Stimulated activated CD8-positive, alpha-beta memory T cell treated with anti-CD3 and anti-CD28 coated beads, Interleukin-7, amount 100 ng/mL, for 24 hours (primary cell): Measurements from ENCODE around the gene TOMT.

ENCODE experiments used
- DNase-seq: peaks from one replicate; pipeline ENCODE4 v3.0.0-alpha.2; 2020; ENCODE audit warnings: low read depth

The TOMT gene

DNA sequence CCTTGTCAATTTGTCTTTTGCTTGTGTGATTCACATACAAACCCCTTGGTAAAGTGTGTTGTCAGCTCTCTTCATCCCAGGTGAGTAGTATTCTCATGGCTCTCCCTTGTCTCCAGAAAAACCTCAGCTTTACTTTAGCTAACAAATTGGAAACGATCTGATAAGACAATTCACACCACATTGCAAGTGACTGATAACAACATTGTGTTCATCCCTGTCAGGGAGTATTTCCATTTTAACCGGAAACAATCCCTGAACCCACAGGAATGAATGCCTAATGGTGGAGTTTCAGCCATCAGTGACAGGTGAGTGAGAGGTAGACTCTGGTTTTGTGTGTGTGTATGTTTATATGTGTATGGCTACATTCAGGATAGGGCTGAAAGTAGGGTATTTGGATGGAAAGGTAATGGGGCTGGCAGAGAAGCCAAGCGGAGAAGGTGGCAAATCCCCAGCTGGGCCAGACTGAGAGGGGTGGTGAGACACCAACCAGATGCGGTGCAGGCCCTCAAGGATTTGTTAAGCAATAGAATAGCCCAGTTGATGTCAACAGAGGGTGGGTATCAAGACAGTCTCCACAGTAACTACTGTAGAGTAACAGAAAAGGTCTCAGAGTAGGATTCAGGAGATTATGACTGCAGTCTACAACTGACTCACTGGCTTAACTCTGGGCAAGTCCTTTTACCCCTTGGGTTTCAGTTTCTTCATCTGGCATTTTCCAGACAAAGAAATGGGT lies 17.5 kb upstream of the TOMT start:
- DNase-seq, result no peak

- DNase-seq, result peak; percentile 45
Measured at GRCh38 chr11:72091292-72091691, 14.4 kb upstream of the TOMT start.

DNA sequence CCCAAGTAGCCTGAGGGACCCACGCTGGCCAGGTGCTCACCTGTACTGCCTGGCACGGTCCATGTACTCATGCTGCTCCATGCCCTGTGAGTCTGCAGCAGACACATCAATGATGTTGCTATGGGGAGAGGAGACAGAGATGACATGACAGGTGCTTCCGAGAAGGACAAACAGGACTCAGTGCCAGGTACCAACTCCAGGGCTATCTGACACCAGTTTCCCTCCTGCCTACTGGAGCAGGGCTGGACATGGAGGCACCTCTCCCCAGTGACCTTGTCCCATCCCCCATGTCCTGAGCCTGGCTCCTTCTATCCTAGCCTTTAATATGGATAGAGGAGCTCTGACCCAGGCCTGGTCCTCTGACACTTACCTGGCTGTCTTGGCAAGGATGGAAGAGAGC lies 7.0 kb upstream of the TOMT start:
- no peak for DNase-seq

DNA sequence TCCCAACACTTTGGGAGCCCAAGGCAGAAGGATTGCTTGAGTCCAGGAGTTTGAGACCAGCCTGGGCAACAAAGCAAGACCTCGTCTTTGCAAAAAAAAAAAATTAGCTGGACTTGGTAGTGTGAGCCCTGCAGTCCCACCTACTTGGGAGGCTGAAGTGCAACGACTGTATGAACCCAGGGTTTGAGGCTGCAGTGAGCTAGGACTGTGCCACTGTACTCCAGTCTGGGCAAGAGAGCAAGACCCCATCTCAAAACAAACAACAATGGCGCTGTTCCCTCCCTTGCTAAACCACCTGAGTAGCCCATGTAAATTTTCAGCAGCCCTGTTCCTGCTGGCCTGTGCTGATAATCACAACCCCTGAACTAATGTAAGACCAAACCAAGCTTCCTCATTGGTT lies 5.7 kb upstream of the TOMT start:
- no peak for DNase-seq

GRCh38 chr11:72100462-72100861 lies 5.3 kb upstream of the TOMT start:
- DNase-seq, result no peak

- no peak for DNase-seq
Measured at GRCh38 chr11:72102162-72102561, 3.6 kb upstream of the TOMT start.

DNA sequence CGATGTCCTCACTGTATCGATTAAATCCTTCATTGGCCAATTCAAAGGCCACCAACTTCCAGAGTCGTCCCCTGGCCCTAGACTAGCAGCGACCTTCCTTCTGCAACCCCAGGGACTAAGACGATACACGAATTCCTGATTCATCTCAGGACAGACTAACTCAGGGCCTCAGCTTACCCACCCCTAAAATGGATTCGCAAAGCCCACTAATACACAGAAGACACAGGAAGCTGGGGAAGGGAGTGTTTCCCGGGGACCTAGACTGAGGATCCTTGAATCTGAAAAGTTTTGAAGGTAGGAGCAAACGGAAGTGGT lies 3.1 kb upstream of the TOMT start:
- no peak for DNase-seq

GRCh38 chr11:72102946-72103753 lies 2.6 kb upstream of the TOMT start, which contains the start of gene LAMTOR1:
TSS of gene LAMTOR1 (minus strand) at chr11:72103297. CDS start at chr11:72103224, 73 bp downstream.
- peak; percentile 98 for DNase-seq

DNA sequence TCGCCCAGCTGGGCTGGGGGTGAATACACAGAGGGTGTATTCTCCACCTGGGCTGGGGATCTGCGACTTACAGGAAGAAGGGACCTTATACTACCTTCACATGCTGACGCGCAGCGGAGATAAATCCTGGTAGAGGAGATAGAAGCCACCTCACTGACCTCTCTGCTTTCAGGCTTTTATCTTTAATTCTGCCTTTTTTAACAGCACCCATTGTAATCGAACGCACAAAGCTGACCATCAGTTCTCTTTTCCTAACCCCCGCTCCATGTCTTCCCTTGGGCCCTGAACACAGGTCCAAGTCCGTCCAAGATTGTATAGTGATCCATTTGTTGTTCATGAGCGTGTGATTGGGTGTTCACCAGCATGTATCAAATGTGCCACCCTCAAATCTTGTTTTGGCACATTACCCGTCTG lies 2.0 kb upstream of the TOMT start:
- DNase-seq, result no peak

- DNase-seq, result no peak
Measured at GRCh38 chr11:72111300-72112142, 5.8 kb downstream of the TOMT start.

DNA sequence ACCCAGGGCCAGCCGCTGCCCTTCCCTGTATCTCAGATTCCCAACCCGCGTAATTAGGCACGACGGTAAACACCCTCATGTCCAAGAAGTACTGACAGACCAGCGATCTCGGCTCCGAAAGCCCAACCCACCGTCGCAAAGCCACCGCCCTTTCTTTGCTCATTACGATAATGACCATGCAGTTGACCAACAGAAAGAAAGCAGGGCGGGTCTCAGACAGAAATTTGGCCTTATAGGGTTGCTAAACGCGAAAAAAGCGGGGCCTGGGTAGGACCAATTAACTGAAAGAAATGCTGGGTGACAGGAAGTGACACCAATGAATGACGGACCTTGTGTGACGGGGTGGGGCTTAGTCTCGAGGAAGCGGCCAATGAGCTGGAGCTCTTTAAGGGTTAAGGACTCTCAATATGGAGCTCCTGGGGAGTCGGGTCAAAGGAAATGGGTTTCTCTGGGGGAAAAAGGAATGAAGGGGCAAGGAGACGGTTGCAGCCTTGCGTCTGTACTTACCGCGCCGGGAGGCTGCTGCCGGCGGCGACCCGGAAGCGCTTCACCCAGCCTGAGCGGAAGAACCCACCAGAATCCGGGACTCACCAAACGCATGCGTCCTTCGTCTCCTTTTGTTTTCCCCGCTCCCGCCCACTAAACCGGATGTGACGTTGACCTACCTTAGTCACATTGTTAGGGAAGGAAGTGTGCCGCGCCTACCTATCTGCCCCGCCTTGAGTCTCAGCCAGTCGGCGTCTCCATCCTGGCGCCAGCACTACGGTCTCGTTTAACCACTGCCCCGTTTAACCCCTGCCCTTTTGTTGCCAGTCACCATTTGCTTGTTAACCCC lies 6.6 kb downstream of the TOMT start, which contains the start of gene ANAPC15:
Gene ANAPC15, minus strand, starts transcription at position 553 of the 835 bp plus-strand sequence. CDS start 1,419 bp downstream, outside the sequence.
- DNase-seq, result peak; percentile 98

DNA sequence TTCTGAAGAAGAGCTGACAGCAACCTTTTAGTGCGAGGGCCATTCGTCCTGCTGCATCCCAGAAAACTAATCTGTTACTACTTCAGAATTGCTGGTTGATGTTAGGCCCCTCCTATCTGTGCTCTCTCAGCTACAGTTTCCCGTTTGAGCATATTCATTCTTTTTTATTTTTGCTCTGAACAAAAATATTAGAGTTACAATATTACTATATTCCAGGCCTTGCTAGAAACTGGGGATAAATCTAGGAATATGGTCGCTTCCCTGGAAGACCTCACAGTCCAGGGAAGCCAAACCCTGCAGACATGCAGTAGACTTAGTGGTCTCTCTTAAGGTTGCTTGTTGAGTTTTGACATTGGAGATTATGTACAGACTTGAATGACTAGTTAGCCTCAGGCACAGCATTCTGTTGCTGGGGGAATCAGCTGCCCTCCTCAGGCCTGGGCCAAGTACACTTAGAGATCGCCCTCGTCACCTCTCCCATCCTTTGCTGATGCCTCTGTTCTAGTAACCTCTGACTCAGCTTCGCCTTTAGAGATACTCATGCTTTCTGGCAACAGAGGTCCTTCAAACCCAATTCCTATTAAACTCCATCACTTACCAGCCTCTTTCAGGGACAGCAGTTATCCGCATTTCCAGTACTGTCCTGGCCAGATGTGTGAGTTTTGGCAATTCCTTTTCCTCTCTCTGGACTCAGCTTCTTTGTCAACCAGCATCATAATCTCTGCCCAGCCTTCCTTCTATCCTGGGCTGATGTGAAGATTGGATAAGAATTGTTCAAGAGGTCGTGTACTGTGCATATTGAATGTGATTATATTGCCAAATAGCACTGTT lies 7.5 kb downstream of the TOMT start:
- no peak for DNase-seq

- no peak for DNase-seq
Measured at GRCh38 chr11:72114570-72114969, 8.8 kb downstream of the TOMT start.

DNA sequence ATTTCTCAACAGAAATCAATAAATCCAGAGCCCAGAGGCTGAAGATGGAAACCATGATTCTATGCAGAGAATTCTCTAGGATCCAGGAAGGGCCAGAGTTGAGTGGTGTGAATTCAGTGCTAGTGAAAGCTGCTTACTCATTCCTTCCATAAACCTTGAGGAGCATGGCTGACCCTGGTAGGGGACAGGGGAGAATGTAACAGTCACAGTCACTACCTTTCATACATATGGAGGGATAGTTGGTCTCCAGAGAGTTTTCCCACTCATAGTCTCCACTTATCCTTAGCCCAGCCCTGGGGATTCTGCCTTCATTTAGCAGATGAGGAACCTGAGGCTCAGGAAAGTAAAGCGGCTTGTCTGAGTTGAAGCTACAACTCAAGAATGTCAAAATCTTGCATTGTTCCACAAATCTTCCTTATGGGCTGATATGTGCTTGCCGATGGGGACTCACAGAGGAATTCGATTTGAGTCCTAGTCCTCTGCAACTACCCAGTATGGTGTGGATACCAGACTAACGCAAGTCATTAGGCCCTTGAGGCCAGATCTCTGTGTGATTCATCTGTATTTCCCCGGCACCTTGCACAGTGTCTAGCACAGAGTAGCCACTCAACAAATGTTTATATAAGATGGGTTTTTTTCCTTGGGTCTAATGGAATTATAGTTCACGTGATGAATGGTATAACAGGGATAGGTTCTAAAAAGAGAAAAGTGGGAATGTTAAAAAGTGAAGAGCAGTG lies 10.5 kb downstream of the TOMT start:
- DNase-seq, result no peak

GRCh38 chr11:72119198-72119597 lies 13.5 kb downstream of the TOMT start:
- DNase-seq, result no peak

- no peak for DNase-seq
Measured at GRCh38 chr11:72120930-72121329, 15.2 kb downstream of the TOMT start.

DNA sequence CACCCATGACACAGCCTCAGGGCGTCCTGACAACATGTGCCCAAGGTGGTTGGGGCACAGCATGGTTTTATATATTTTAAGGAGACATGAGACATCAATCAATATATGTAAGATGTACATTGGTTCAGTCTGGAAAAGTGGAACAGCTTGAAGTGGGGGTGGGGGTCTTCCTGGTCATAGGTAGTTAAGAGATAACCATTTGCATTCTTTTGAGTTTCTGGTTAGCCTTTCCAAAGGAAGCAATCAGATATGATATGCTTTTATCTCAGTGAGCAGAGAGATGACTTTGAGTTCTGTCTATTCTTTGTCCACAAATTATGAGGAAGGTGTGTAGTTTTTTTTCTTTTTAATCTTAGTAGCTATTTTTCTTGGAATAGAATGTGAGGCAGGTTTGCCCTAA lies 16.9 kb downstream of the TOMT start:
- DNase-seq, result no peak

DNA sequence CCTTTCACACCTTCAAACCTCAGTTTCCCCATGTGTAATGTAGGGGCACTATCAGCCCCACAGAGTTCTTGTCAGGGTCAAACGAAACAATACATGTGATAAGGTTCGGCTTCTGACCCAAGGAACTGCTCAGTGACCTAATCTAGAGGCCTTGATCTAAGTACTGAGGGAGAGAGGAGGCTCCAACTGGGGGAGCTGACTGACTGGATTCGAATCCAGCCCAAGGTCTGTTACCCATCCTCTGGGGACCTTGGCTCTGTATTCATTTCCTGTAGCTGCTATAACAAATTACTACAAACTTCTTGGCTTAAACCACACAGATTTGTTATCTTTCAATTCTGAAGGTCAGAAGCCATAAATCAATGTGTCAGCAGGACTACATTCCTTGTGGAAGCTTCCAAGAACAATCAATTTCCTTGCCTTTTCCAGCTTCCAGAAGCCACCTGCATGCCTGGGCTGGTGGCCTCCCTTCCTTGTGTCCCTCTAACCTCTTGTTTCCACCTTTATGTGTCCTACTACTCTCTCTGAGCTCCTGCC lies 17.5 kb downstream of the TOMT start:
- no peak for DNase-seq

DNA sequence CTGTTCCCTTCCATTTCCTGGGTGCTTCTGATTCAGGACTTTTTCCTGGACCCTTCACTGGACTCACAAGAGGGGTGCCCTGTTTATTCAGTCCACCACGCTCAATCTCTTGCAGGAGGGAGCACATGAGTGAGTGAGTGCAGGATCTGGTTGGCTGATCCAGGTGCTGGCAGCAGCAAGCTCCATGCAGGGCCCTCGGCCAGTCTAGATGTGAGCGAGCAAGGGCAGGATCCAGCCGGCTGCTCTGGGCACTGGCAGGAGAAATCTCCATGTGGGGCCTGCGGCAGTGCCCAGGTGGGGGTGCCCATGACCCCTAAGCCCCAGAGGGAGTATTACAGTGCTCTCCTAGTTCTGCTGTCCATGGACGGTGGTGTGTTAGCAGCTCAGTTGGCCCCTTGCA lies 18.3 kb downstream of the TOMT start:
- no peak for DNase-seq

DNA sequence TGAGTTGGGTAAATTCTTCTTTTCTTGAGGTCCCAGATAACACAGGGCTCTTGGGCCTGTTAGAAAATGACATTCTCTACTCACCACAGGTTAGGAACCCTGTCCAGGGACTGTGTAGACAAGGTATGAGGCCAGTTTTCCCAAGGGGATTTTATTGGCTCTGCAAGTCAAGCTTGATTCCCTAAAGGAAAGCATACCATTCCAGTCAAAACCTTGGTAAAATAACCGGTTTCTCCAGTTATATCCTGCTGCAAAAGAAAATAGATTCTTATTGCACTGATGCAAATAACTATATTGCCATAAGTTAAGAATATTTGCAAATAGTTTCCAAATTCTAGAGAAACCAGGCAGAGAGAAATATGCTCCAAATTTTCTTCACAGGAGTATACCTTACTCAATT lies 20.2 kb downstream of the TOMT start:
- DNase-seq, result no peak
